HG03095 (cell line): Measurements from ENCODE around the gene TMEM179.
"Not testable (repeated sequence)": the region's sequence is repeated elsewhere in the genome, so short reads cannot be mapped to it uniquely, and the experiment has no call there.

ENCODE experiments used
- ATAC-seq: cut with Tn5 transposase; IDR thresholded peaks from one replicate; pipeline ENCODE4 v1.9.1; 2021; ENCODE audit warnings: moderate library complexity; ENCODE audit not compliant: unreplicated experiment

Gene TMEM179

GRCh38 chr14:104604458-104605449 lies at the start of gene TMEM179:
Gene TMEM179, minus strand, starts transcription at chr14:104604772. Its CDS starts 31 bp downstream, at chr14:104604741.
- ATAC-seq: no peak

- no peak for ATAC-seq
Measured at GRCh38 chr14:104654119-104654518, 49.5 kb upstream of the TMEM179 start.

GRCh38 chr14:104653130-104653920 lies 48.8 kb upstream of the TMEM179 start:
- ATAC-seq: not testable (repeated sequence)

GRCh38 chr14:104652386-104652785 lies 47.8 kb upstream of the TMEM179 start:
- no peak for ATAC-seq

GRCh38 chr14:104651876-104652260 lies 47.3 kb upstream of the TMEM179 start:
- no peak for ATAC-seq

- no peak for ATAC-seq
Measured at GRCh38 chr14:104650981-104651875, 46.7 kb upstream of the TMEM179 start.

GRCh38 chr14:104650057-104650980 lies 45.7 kb upstream of the TMEM179 start:
- peak; percentile 59 for ATAC-seq

GRCh38 chr14:104647467-104648043 lies 43.0 kb upstream of the TMEM179 start:
- ATAC-seq: no peak

GRCh38 chr14:104644656-104645378 lies 40.2 kb upstream of the TMEM179 start:
- no peak for ATAC-seq

GRCh38 chr14:104644091-104644635 lies 39.6 kb upstream of the TMEM179 start:
- ATAC-seq: no peak

GRCh38 chr14:104643306-104643705 lies 38.7 kb upstream of the TMEM179 start:
- ATAC-seq: no peak

- no peak for ATAC-seq
Measured at GRCh38 chr14:104642540-104642868, 37.9 kb upstream of the TMEM179 start.

- ATAC-seq: no peak
Measured at GRCh38 chr14:104641753-104642539, 37.4 kb upstream of the TMEM179 start.

GRCh38 chr14:104640681-104641080 lies 36.1 kb upstream of the TMEM179 start:
- ATAC-seq: no peak

GRCh38 chr14:104639885-104640548 lies 35.4 kb upstream of the TMEM179 start:
- ATAC-seq: no peak

GRCh38 chr14:104639471-104639870 lies 34.9 kb upstream of the TMEM179 start:
- no peak for ATAC-seq

- no peak for ATAC-seq
Measured at GRCh38 chr14:104638927-104639450, 34.4 kb upstream of the TMEM179 start.
